H7 (cell line): Measurements from ENCODE around the gene RCAN1. TPM values are rescaled to one million over a fixed set of nuclear protein-coding genes. Genes with fewer than 3 reads are reported as not detected.

ENCODE experiments used
- DNase-seq: peaks from one replicate; pipeline ENCODE4 v3.0.0; 2012
- H3K27me3 ChIP-seq: 2 replicates; pipeline ENCODE4 v1.6.0; 2011; ENCODE audit warnings: mild to moderate bottlenecking, low read length; ENCODE audit not compliant: control insufficient read depth, insufficient read depth
- H3K36me3 ChIP-seq: replicated peaks from 2 replicates; pipeline ENCODE4 v1.5.1; 2011; ENCODE audit warnings: low read length; ENCODE audit not compliant: control insufficient read depth, insufficient read depth
- H3K4me3 ChIP-seq: 2 replicates; pipeline ENCODE4 v1.5.1; 2011; ENCODE audit warnings: low read depth, mild to moderate bottlenecking, control low read depth, low read length, moderate library complexity; ENCODE audit not compliant: insufficient read depth
- total RNA-seq: library from RNA; depleted of rRNA; stranded (reverse); fragments of >200 nt; shearing (Covaris generic); gene quantifications from 2 replicates; pipeline ENCODE4 v1.2.3, GENCODE V29; 2014

RCAN1 gene
- total RNA-seq, 1 experiment from 2014 or later = 4.0 TPM

DNA sequence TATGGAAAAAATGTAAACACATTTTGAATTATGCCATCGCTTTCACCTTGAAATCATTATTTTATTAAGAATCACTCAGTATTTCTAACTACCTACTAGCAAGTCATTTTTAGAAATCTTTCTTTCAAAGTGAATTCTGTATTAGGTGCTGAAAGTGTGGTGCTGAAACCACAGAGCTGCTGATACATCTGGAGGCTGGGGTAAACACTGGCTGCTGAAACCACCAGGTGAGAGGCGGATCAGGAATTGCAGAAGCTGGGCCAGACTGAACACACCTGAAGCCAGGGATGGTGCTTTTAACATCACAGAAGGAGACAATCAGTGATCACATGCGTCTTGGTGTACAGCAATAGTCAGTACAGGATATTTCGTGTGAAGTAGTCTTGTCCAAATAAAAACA lies 60.7 kb downstream of the RCAN1 start:
- no peaks in the 10 kb centered on the region for H3K36me3 ChIP-seq
- DNase-seq = no peak
- no peaks in the 10 kb centered on the region; the same call in 1 of the 2 replicates for H3K27me3 ChIP-seq
- H3K4me3 ChIP-seq = no peak overlapping the region

DNA sequence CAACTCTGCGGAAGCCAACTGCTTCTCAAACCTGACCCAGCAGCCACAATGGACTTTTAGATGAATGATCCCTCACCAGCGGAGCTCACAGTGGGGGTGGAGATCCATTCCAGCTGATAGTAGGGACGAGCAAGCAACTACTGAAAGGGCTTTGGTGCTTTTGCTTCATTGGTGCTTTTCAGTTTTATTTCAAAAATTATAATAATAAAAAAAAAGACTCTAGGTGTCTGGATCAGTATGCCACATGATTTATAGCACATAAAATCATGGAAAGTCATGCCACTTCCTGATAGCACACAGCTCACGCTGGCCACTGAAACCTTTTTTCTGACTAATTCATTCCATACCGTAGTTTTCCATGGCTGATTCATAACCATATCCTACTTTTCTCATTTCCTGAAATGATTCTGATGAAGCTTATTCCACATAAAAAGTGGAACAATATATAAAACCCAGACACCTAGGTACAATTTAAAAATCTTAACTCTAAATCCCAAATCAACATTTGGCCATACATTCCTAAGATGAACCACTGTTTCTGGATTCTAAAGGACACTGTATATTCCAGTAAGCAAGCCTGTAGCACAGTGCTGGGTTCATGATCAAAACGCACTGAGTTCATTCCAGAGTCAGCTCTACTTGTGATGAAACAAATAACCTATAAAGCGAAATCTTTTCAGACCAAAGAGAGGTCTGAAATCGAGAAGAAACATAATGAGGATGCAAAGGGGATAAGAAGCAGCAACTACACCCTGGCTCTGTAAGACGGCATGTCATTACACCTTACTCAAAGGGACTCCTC lies 61.6 kb downstream of the RCAN1 start:
- no peaks in the 10 kb centered on the region; the same call in 1 of the 2 replicates for H3K27me3 ChIP-seq
- no peaks in the 10 kb centered on the region for H3K36me3 ChIP-seq
- peak; percentile 31 for DNase-seq
- H3K4me3 ChIP-seq = no peak overlapping the region

DNA sequence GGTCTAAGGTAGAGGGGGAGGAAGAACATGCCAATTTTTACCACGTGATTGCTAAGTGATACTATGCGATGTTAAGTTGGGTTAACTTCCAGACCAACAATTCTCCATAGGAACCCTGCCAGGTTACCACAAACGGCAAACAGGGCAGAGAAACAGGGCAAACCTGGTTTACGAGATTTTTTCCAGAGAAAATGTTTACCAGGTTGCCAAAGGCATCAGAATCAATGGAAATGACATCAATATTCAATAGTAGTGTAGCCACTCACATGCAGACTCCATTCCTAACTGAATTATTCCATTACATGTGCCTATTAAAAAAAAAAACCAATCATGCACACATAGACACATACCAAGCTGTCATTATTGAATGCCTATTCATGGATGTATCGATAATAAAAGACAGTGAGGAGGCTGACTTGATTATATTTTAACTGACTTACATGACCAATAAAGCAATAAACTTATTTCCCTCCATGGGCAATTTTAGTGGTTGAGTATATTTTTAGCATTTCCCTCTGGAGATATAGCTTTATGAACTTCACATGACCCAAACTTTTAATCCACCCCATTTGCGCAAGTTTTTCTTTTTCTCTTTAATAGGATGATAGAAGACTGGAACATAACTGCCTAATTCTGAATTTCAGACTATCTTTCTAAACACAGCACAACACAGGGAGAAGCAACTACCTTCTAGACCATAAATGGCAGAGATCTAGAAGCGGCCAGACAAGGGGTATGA lies 62.4 kb downstream of the RCAN1 start:
- H3K36me3 ChIP-seq = no peaks in the 10 kb centered on the region
- no peak for DNase-seq
- H3K4me3 ChIP-seq = no peak overlapping the region
- H3K27me3 ChIP-seq = no peaks in the 10 kb centered on the region; the same call in 1 of the 2 replicates

DNA sequence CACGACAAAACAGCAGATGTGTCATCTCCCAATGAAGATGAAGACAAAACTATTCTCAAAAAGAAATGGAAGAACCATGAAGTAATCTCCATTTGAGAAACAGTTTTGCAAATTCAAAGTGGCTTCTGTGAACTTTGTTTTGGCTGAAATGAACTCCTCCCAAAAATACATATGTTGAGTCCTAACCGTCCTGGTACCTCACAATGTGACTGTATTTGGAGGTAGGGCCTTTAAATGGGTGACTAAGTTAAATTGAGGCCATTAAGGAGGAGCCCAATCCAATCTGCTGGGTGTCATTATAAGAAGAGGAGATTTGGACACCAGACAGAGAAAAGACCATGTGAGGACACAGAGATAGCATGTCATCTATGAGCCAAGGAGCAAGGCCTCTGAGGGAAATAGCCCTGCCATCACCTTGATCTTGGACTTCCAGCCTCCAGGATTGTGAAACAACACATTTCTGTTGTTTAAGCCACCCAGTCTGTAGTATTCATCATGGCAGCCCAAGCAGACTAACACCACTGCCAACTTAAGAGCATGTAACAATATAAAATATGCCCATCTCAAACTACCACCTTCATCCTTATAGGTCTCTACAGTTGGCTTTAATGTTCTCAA lies 64.6 kb downstream of the RCAN1 start:
- DNase-seq = no peak
- no peaks in the 10 kb centered on the region for H3K36me3 ChIP-seq
- no peaks in the 10 kb centered on the region; the same call in 1 of the 2 replicates for H3K27me3 ChIP-seq
- no peak overlapping the region for H3K4me3 ChIP-seq

GRCh38 chr21:34548781-34549376 lies 66.0 kb downstream of the RCAN1 start:
- Histone ChIP-seq H3K36me3 (no peaks in the 10 kb centered on the region), H3K27me3 (no peaks in the 10 kb centered on the region; the same call in 1 of the 2 replicates), H3K4me3 (no peak overlapping the region)
- no peak for DNase-seq

GRCh38 chr21:34546542-34546941 lies 68.4 kb downstream of the RCAN1 start:
- Histone ChIP-seq H3K36me3 (no peaks in the 10 kb centered on the region), H3K27me3 (no peaks in the 10 kb centered on the region), H3K4me3 (no peak overlapping the region)
- no peak for DNase-seq

- no peak overlapping the region for H3K4me3 ChIP-seq
- DNase-seq = peak; percentile 23
These were observed 69.6 kb downstream of the RCAN1 start for GRCh38 chr21:34545079-34545884.

DNA sequence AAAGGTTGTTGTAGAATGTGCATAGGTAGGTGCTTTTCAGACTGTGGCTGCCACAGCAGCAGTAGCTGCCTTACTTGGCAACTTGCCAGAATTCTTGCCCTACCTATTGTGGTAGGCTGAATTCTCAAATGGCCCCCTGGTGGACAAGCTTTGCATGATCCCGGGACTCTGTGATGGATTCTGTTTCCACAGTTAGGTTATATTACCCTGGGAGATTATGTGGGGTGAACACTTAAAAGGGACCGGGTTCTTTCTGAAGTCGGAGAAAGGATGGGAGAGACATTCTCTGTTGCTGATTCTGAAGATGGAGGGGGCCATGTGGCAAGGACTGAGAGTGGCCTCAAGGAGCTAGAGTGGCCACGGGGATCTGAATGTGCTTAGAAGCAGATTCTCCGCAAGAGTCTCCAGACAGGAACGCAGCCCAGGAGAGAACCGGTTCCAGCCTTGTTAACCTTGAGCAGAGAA lies 70.8 kb downstream of the RCAN1 start:
- Histone ChIP-seq H3K27me3 (no peaks in the 10 kb centered on the region), H3K4me3 (no peak overlapping the region), H3K36me3 (no peaks in the 10 kb centered on the region)
- peak; percentile 68 for DNase-seq

More at GRCh38 chr21:34545079-34545884, 69.6 kb downstream of the RCAN1 start:
- Histone ChIP-seq H3K27me3 (no peaks in the 10 kb centered on the region), H3K36me3 (no peaks in the 10 kb centered on the region)

DNA sequence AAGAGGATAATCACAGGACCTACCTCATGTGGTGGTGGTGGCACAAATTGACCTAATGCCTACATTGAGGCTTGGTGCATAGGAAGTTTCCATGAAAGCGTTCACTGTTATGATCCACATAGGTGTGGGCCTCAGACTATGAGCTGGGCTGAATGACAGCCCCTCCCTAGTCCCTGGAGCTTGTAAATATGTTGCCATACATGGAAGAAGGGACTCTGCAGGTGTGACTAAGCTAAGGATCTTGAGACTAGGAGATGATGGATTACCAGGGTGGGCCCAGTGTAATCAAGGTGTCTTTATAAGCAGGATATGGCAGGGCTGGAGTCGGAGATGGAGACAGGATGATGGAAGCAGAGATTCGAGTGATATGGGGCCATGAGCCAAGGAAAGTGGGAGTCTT lies 71.9 kb downstream of the RCAN1 start:
- Histone ChIP-seq H3K4me3 (no peak overlapping the region), H3K36me3 (no peaks in the 10 kb centered on the region), H3K27me3 (no peaks in the 10 kb centered on the region)
- no peak for DNase-seq

DNA sequence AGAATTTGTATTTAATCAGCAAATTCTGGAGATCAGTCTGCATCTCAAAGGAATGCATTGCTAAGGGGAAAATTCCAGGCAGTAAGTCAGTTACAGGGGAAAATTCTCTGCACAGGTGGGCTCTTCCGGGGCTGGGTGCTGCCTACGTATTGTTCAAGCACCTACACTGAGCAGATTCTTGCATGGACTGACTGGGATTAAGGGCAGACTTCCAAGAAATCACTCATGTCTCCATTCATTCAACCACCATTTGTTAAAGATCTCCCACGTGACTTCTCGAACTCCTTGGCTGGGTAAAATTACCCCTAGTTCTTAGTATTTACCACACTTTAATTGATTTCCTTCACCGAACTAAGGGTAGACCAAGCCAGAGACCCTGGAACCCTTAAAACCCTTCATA lies 74.7 kb downstream of the RCAN1 start:
- H3K36me3 ChIP-seq = no peaks in the 10 kb centered on the region
- no peak for DNase-seq
- H3K27me3 ChIP-seq = no peaks in the 10 kb centered on the region
- no peak overlapping the region for H3K4me3 ChIP-seq

DNA sequence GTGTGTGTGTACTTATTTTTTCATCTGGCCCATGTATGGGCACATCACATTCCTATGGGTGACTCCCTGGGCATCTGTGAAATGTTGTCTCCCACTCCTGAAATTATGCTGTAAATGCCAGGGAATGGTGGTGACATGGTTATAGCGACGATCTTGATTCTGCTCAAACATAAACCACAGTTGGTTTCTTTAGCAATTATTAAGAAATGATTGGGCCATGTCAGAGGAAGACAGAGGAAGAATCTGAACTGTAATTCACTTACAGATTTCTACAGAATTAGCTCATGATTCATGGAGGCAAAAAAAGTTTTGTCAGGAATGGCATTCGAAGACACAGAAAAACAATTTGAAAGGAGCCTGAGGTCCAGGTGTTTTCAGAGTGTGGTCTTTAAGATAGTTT lies 77.1 kb downstream of the RCAN1 start:
- Histone ChIP-seq H3K4me3 (no peak overlapping the region), H3K27me3 (no peaks in the 10 kb centered on the region), H3K36me3 (no peaks in the 10 kb centered on the region)
- DNase-seq = no peak

DNA sequence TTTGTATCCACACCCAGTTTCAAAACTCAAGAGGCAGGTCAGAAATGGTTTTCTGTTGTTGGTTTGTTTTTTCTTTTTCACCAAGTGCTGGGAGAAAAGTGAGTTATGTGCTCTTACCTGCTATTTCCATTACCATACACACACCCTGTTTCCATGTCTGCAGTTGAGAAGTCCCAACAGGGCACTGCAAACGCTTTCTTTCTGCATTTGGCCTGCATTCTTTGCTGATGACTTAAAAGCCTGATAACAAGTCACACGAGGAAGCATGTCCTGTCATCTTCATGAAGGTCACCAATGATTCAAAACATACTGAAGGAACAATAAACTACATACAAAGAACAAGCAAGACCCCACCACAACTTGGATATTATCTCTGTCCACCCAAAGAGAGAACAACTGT lies 78.1 kb downstream of the RCAN1 start:
- H3K4me3 ChIP-seq = no peak overlapping the region
- DNase-seq = no peak
- H3K36me3 ChIP-seq = no peaks in the 10 kb centered on the region
- no peaks in the 10 kb centered on the region for H3K27me3 ChIP-seq

DNA sequence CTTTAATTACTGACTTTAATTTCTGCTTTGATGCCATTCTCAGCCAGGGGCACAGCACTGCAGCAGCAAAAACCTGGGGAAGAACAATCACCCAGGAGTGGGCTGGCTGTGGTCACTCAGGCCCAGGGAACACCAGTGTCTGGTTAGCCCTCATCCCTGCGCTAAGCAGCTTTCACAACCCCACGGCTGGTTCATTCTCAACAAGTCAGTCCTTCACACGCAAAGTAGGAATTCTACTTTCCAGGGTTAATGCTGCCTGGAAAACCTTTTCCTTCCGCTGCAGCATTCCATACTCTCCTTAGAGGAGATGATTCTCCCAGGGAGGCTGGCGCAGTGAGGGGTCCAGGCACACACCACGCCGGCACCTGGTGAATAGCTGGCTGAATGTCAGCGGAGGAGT lies 78.6 kb downstream of the RCAN1 start:
- Histone ChIP-seq H3K4me3 (no peak overlapping the region), H3K27me3 (no peaks in the 10 kb centered on the region), H3K36me3 (no peaks in the 10 kb centered on the region)
- no peak for DNase-seq

DNA sequence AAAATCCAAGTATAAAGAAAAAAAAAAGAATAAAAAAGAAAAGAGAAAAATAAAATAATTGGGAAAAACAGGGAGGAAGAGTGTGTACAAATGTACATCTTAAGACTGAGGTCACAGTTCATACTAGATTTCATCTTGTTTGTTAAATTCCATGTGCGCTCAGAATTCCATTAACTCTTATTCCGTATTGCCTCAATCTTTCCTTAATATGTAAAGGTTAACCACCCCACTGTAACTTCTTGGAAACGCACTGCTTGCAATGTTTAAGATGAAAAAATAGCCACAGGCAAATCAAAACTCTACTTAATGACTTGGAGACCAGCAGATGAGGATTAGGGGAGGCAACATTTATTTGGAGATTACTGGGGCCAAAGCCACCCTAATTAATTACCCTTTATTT lies 79.0 kb downstream of the RCAN1 start:
- Histone ChIP-seq H3K4me3 (no peak overlapping the region), H3K27me3 (no peaks in the 10 kb centered on the region), H3K36me3 (no peaks in the 10 kb centered on the region)
- no peak for DNase-seq
